HG03354 (cell line): ENCODE results near the gene AK8.
A peak's percentile ranks its signal among the peaks of the same experiment; 100 is the strongest.

Experiments
- ATAC-seq: cut with Tn5 transposase; IDR thresholded peaks from one replicate; pipeline ENCODE4 v1.9.1; 2021; ENCODE audit warnings: mild to moderate bottlenecking; ENCODE audit not compliant: unreplicated experiment, poor library complexity, severe bottlenecking

The AK8 gene

DNA sequence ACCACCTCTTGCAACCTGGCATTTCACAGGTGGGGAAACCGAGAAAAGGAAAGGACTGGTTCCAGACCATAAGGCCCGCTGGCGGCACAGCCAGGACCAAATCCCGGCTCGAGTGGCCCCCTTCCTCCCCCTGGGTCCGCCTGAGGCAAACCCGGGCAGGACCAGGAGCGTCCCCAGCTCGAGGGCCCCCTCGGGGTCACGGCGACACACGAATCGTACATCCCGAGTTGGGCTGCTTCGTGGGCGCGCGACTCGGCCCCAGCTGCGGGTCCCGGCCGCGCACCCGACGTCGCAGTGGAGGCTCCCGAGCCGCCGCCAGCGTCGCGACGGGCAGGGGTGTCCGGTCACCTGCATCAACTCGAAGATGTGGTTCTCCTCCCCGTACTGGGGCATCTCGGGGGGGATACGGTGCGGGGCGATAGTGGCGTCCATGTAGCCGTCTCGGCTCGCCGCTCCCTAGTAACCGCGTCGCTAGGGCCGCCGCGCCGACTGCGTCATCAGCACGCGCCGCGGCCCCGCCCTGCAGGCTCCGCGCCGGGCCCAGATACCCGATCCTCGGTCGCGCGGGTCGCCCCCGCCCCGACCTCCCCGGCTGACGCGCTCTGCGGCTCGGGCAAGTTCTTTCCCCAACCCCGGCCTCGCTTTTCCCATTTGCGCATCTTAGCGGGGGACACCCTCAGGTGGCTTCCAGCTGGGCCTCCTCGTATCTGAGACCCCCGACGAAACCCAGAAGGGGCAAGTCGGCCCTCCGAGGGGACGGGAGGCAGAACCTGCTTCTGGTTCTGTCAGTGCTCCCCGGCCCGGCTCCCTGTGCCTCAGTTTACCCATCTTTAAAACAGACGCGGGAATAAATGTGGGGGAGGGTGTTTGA is at the start of gene AK8:
Gene AK8, minus strand, starts transcription at position 461 of the 871 bp plus-strand sequence. Its CDS starts 29 bp downstream, at position 432.
- ATAC-seq, result peak; percentile 83

DNA sequence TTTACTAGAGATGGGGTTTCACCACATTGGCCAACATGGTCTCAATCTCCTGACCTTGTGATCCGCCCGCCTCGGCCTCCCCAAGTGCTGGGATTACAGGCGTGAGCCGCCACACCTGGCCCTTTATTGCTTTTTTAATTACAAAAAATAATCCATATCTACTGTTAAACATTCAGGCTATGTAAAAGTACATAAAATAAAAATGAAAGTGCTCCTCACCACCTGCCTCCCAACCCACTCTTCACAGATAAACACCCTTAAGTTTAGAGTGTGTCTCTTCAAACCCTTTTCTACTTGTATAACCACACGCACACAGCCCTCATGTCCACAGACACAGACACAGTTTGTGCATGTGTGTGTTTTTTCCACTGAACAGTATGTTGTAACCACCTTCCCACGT is 49.6 kb upstream of the AK8 start:
- no peak for ATAC-seq

DNA sequence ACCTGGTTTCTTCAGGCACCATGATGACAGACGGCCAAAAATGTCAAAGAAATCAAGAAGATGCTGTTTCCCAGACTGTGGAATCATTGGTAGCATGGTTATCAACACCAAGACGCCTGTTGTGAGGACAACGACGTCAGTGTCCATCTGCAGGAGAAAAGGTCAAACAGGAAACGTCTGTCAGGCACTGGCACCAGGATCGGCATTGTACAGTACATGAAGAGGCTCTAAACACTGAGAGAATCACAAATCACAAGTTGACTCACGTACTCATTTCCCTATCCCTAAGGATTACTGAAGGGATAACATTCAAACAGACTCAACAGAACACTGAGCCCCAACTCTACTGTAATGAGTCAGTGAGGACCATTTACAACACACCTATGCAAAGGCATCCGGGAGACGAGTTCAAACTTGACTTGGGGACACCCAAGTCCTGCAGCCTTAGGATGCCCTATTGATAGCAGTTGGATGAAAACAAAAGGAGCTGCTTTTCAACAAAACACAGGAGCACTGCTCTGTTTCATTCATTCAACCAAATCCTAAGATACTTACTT is 45.3 kb upstream of the AK8 start:
- ATAC-seq, result no peak

GRCh38 chr9:132919614-132920268 is 41.7 kb upstream of the AK8 start:
- ATAC-seq, result no peak

- no peak for ATAC-seq
Observed at GRCh38 chr9:132914924-132915323, 36.8 kb upstream of the AK8 start.

DNA sequence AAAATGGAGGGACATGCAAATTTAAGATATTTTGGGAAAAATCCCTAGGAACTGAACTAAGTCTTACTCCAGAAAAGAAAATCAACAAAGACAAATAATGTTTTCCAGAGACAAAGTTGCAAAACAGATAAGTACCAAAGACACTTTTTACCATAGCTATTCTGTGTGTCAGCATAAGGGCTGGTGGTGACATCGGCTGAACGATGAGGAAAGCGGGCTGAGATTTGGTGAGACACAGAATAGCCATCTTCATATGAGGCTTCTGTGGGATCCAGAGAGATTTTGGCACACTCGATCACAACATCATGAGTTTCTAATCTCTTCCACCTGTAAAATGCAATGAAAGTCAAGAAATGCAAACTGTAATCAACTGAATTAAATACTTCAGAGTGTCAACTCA is 34.0 kb upstream of the AK8 start:
- no peak for ATAC-seq

GRCh38 chr9:132910376-132910775 is 32.3 kb upstream of the AK8 start:
- ATAC-seq, result no peak

DNA sequence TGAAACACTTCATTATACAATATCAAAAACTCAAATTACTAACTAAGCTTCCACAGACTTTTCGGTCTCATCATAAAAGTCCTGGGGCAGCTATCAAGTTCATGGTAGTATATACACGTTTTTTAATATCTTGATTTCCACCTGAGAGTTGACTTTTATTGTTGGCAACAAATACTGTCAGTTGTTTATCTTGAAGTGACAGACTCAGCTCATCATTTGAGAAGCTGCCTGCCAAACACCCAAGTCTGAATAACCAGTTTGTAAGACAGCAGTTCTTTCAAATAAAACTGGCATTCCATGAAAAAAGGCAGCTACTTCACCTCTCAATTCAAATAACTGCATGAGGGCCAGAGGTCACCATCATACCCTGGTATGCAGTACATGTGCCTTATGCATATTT is 31.2 kb upstream of the AK8 start:
- no peak for ATAC-seq

GRCh38 chr9:132908635-132909034 is 30.6 kb upstream of the AK8 start:
- ATAC-seq, result no peak

- ATAC-seq, result no peak
Observed at GRCh38 chr9:132905726-132906125, 27.6 kb upstream of the AK8 start.

DNA sequence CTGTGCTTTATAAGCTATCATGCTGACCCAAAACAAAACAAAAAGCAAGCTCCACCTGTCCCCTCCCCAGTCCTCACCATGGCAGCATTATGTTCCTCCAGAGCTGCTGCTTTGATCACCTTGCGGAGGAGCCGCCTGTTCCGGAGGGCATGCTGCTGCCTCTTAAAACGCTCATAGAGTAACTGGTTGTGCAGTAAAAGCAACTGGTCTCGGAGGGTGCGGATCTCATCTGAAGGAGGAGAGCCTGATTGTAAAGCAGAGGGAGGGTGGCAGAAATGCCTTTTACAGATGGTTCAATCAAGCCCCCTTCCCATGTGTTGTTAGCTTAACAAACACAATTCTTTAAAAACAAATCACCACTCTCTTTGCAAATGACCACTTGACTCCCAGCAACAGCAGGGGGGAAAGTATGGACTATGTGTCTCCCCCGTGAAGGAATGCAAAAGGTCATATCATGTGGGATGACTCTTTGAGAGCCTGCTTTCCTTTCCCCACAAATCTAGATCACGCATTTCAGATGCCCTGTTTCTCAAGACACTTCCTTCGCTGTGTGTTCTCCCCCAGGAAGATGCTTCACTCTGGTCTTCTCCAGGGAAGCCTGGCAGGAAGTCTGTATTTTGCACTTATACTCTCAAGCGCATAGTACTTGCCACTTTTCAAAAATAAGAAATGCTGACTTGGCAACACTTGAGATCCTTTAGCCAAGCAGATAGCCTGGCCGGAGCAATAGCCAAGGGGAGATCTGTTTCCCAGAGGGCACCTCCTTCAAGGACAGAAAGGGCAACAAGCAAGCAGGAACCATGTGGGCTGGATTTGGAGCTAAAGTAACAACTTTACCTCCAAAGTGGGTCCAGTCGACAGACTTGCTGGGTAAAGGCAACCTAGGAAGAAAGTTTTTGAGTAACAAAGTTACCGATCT is 25.7 kb upstream of the AK8 start:
- no peak for ATAC-seq

DNA sequence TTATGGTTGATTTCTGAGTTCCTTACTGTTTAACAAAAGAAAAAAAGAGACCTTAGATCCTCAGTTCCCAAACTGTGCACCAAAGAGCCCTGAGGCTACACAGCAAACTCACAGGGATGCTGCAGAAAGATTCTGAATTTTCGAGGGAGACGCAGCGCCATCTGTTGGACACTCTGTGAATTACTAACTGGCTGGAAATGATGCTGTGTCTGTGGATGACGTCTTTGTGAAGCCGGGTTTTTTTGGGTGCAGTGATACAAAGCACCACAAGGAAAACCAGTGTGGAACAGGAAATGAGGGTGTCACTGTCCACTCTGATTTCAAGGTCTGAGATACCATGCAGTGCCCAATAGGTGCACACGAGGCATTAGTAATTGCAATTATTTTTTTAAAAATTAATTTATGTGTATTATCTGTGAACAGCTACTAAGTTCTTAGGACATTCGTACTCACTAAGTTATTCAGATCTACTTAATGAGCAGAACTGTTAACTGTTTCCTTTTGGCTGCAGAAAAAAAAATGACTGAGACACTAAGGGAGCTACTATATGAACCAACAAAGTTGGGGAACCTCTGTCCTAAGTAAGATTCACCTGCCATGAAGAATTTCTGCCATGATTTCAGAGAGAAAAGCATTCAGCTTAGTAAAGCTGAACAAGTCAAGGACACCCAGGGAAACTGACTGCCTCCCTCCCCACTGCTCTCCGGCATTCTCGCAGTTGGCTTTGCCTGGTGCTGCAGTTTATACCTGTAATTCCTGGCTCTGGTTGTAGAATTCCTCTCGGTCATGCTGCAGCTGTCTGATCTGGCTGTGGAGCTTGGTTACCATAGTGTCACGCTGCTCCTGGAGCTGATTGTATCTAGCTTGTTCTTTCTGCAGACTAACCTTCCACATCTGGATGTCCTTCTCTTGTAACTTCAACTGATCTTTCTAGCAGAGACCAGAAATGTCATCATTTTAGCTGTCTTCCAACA is 24.1 kb upstream of the AK8 start:
- peak; percentile 81 for ATAC-seq

DNA sequence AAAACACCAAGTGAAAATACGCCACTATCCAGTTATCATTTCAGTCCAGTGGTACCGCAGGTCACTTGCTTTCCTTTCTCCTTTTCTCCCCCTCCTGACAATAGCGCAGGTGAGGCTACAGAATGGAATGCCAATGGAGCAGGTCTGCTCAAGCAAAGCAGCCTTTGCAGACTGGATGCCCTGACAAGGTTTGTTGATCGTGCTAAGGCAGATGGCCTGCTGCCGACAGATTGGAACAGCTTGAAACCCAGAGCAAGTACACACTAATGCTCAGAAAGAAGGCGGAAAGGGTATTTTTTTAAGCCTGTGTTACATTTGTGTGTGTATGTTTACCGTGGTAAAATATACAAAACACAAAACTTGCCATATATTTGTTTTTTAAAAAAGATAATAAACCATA is 20.0 kb upstream of the AK8 start:
- no peak for ATAC-seq

DNA sequence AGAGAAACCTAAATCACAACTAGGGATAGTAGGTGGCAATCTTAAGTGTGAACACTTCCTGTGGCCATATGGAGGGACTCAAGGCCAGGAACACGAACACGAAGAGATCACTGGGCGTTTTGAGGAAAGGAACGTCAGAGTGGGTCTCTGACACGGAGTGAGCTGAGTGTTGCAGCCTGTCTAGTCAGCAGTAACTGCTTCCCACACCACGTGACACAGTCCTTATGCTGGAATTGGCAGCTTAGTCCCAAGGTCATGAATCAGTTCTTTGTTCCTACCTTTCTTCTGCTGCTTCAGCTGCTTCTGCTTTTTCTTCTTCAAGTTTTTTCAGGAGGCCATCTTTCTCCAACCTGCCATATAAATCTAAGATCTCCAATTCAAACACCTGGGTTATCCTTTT is 18.8 kb upstream of the AK8 start:
- ATAC-seq, result no peak

- no peak for ATAC-seq
Observed at GRCh38 chr9:132896264-132896663, 18.2 kb upstream of the AK8 start.

DNA sequence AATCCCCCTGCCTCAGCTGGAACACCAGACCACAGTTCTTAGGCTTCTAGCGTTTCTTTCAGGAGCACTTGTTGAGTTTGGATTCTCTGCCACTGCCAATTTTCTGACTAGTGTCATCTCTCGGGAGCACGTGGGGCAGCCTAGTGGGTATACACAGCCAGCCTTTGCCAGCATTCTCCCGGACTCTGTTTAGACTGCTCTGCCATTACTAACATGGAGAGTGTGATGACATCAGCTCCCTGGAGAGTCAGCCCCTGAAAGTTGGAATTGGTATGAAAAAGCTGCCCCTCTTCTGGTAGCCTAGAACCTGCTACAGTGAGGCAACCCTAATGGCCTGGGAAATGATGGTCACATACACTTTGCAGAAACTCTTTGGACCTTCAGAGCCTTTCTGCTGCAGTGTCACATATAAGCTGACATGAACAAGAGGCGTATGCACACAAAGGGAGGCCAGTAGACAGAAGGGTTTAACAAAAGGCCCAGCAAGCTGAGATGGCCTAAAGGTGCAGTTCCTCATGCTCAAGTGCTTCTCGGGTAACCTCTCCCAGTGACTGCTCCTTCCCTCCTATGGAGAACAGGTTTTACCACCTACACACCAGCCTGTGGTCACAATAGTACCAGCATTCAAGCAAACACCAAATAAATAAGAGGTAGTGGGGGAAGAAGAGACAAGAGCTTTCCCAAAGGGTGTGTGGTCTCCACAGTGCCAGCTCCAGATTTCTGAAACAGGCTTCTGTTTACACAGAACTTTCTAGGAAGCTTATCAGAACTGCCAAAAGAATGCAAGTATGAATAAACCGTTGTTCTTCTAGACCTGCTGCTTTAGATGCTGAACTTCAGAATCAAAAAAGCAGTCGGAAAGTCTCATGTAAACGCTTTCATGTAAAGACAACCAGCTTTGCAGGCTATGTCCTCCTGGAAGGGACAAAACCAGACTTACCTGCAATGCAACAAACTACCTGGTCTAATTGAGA is 17.1 kb upstream of the AK8 start:
- no peak for ATAC-seq

DNA sequence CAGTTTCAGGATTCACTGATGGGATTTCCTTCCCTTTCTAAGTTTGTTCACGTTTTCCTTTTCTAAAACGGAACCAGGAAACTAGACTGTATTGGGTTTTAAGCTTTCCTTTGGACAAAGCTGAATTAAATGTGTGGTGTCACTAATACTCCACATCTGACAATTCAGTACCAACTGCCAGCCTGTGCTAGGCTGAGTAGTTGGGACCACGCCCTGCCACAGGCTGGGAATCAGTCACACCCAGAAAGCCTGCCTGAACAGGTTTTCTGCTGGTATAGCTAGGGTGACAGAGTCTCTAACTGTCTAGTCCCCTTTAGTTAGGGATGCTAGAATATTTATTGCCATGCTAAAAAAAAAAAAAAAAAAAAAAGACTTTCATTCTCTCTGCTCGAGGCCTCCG is 16.3 kb upstream of the AK8 start:
- ATAC-seq, result no peak

DNA sequence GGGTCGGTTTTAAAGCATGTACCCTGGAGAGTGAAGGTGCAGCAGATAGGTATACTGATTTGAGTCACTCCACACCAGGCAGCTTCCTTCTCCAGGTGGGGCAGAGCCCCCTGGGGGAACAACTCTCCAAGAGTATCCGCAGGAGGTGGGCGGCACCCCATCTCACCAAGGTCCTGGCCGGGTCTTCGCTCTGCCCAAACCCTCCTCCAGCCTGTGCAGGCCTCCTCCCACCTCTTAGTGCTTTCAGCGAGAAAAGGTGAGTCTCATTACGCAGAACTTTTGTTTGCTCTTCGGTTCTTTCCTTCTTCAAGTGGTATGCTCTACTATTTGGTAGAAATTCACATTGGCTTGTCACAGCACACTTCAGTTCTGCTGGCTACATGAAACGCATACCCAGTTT is 14.3 kb upstream of the AK8 start:
- ATAC-seq, result no peak
